ENCODE results near the gene MAP7D1. TPM values are rescaled to one million over a fixed set of nuclear protein-coding genes. Genes with fewer than 3 reads are reported as not detected.

Gene MAP7D1
- total RNA-seq, 1 donor from 2014 or later, result 183 TPM

- DNase-seq (ENCODE audit: low read depth), result no peak
- Histone ChIP-seq H3K27me3 (ENCODE audit: control insufficient read depth, insufficient read depth, low read length) (no peaks in the 10 kb centered on the region), H3K36me3 (ENCODE audit: control insufficient read depth, insufficient read depth, low read length) (peaks cover 5% of the 10 kb centered on the region), H3K4me3 (ENCODE audit: low read depth, low read length) (no peak overlapping the region)
- no peak for TF ChIP-seq CTCF (IDR thresholded peaks at IDR 0.05; ENCODE audit: insufficient read depth, low read length, poor library complexity, severe bottlenecking)
Measured at GRCh38 chr1:36170643-36171412, 14.9 kb downstream of the MAP7D1 start.

- Histone ChIP-seq H3K27me3 (ENCODE audit: control insufficient read depth, insufficient read depth, low read length) (no peaks in the 10 kb centered on the region), H3K36me3 (ENCODE audit: control insufficient read depth, insufficient read depth, low read length) (peaks cover 5% of the 10 kb centered on the region), H3K4me3 (ENCODE audit: low read depth, low read length) (no peak overlapping the region)
- no peak for TF ChIP-seq CTCF (IDR thresholded peaks at IDR 0.05; ENCODE audit: insufficient read depth, low read length, poor library complexity, severe bottlenecking)
- DNase-seq (ENCODE audit: low read depth), result no peak
Measured at GRCh38 chr1:36172017-36172747, 16.2 kb downstream of the MAP7D1 start.

GRCh38 chr1:36172983-36173382 lies 17.0 kb downstream of the MAP7D1 start:
- TF ChIP-seq CTCF (IDR thresholded peaks at IDR 0.05; ENCODE audit: insufficient read depth, low read length, poor library complexity, severe bottlenecking), result no peak
- DNase-seq (ENCODE audit: low read depth), result peak; percentile 75
- H3K36me3 ChIP-seq (ENCODE audit: control insufficient read depth, insufficient read depth, low read length), result peaks cover 5% of the 10 kb centered on the region
- H3K27me3 ChIP-seq (ENCODE audit: control insufficient read depth, insufficient read depth, low read length), result no peaks in the 10 kb centered on the region
- H3K4me3 ChIP-seq (ENCODE audit: low read depth, low read length), result no peak overlapping the region

GRCh38 chr1:36174713-36175112 lies 18.8 kb downstream of the MAP7D1 start:
- Histone ChIP-seq H3K27me3 (ENCODE audit: control insufficient read depth, insufficient read depth, low read length) (no peaks in the 10 kb centered on the region), H3K36me3 (ENCODE audit: control insufficient read depth, insufficient read depth, low read length) (peaks cover 8% of the 10 kb centered on the region), H3K4me3 (ENCODE audit: low read depth, low read length) (no peak overlapping the region)
- no peak for DNase-seq (ENCODE audit: low read depth)
- no peak for TF ChIP-seq CTCF (IDR thresholded peaks at IDR 0.05; ENCODE audit: insufficient read depth, low read length, poor library complexity, severe bottlenecking)

- peaks cover 8% of the 10 kb centered on the region for H3K36me3 ChIP-seq (ENCODE audit: control insufficient read depth, insufficient read depth, low read length)
- TF ChIP-seq CTCF (IDR thresholded peaks at IDR 0.05; ENCODE audit: insufficient read depth, low read length, poor library complexity, severe bottlenecking), result no peak
Measured at GRCh38 chr1:36175137-36176095, 19.5 kb downstream of the MAP7D1 start.

More at GRCh38 chr1:36175137-36176095, 19.5 kb downstream of the MAP7D1 start:
- Histone ChIP-seq H3K4me3 (ENCODE audit: low read depth, low read length) (no peak overlapping the region), H3K27me3 (ENCODE audit: control insufficient read depth, insufficient read depth, low read length) (no peaks in the 10 kb centered on the region)
- DNase-seq (ENCODE audit: low read depth), result no peak

Data from kidney epithelial cell (primary cell).